ENCODE measurements around the gene BEAN1. TPM values are rescaled to one million over a fixed set of nuclear protein-coding genes. Genes with fewer than 3 reads are reported as not detected.

The BEAN1 gene
- total RNA-seq, 1 experiment from 2014 or later, result 0.61 TPM

DNA sequence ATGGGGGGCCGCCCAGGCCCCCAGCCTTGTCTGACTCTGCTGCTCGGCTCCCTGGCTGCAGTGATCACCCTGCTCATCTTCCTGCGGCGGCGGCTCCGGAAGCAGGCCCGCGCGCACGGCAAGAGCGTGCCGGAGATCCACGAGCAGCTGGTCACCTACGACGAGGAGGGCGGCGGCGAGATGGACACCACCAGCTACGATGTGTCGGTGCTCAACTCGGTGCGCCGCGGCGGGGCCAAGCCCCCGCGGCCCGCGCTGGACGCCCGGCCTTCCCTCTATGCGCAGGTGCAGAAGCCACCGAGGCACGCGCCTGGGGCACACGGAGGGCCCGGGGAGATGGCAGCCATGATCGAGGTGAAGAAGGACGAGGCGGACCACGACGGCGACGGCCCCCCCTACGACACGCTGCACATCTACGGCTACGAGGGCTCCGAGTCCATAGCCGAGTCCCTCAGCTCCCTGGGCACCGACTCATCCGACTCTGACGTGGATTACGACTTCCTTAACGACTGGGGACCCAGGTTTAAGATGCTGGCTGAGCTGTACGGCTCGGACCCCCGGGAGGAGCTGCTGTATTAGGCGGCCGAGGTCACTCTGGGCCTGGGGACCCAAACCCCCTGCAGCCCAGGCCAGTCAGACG is 24.4 kb upstream of the BEAN1 start:
- no peak for TF ChIP-seq ZNF274 (IDR thresholded peaks at IDR 0.05; ENCODE audit: low read depth, low read length)
- no peak for TF ChIP-seq JUND (IDR thresholded peaks at IDR 0.05)
- no peak for TF ChIP-seq EGR1 (IDR thresholded peaks at IDR 0.05; ENCODE audit: low read depth)
- no peak for TF ChIP-seq POLR2AphosphoS5 (IDR thresholded peaks at IDR 0.05; ENCODE audit: low read depth, low read length)
- TF ChIP-seq SP1 (IDR thresholded peaks at IDR 0.05; ENCODE audit: low read depth), result no peak
- no peak for TF ChIP-seq POLR2A (IDR thresholded peaks at IDR 0.05; ENCODE audit: borderline replicate concordance, extremely low read depth, insufficient read depth, insufficient read length)
- TF ChIP-seq, protein P1, sequence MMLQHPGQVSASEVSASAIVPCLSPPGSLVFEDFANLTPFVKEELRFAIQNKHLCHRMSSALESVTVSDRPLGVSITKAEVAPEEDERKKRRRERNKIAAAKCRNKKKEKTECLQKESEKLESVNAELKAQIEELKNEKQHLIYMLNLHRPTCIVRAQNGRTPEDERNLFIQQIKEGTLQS (IDR thresholded peaks at IDR 0.05), result no peak
- TF ChIP-seq, protein P2, sequence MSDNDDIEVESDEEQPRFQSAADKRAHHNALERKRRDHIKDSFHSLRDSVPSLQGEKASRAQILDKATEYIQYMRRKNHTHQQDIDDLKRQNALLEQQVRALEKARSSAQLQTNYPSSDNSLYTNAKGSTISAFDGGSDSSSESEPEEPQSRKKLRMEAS (IDR thresholded peaks at IDR 0.05), result no peak
- TF ChIP-seq TCF7L2 (IDR thresholded peaks at IDR 0.05; ENCODE audit: borderline replicate concordance, extremely low read depth, insufficient read depth, insufficient read length), result no peak
- TF ChIP-seq RAD21 (IDR thresholded peaks at IDR 0.05; ENCODE audit: low read depth), result no peak
- TF ChIP-seq, protein P3, sequence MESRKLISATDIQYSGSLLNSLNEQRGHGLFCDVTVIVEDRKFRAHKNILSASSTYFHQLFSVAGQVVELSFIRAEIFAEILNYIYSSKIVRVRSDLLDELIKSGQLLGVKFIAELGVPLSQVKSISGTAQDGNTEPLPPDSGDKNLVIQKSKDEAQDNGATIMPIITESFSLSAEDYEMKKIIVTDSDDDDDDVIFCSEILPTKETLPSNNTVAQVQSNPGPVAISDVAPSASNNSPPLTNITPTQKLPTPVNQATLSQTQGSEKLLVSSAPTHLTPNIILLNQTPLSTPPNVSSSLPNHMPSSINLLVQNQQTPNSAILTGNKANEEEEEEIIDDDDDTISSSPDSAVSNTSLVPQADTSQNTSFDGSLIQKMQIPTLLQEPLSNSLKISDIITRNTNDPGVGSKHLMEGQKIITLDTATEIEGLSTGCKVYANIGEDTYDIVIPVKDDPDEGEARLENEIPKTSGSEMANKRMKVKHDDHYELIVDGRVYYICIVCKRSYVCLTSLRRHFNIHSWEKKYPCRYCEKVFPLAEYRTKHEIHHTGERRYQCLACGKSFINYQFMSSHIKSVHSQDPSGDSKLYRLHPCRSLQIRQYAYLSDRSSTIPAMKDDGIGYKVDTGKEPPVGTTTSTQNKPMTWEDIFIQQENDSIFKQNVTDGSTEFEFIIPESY (IDR thresholded peaks at IDR 0.05; ENCODE audit: extremely low read depth, insufficient replicate concordance, low read length), result no peak
- TF ChIP-seq YY1 (IDR thresholded peaks at IDR 0.05; ENCODE audit: extremely low read depth, insufficient replicate concordance, low read depth, low read length), result no peak
- TF ChIP-seq CBX3 (IDR thresholded peaks at IDR 0.05; ENCODE audit: low read depth), result no peak
- TF ChIP-seq, protein P4, sequence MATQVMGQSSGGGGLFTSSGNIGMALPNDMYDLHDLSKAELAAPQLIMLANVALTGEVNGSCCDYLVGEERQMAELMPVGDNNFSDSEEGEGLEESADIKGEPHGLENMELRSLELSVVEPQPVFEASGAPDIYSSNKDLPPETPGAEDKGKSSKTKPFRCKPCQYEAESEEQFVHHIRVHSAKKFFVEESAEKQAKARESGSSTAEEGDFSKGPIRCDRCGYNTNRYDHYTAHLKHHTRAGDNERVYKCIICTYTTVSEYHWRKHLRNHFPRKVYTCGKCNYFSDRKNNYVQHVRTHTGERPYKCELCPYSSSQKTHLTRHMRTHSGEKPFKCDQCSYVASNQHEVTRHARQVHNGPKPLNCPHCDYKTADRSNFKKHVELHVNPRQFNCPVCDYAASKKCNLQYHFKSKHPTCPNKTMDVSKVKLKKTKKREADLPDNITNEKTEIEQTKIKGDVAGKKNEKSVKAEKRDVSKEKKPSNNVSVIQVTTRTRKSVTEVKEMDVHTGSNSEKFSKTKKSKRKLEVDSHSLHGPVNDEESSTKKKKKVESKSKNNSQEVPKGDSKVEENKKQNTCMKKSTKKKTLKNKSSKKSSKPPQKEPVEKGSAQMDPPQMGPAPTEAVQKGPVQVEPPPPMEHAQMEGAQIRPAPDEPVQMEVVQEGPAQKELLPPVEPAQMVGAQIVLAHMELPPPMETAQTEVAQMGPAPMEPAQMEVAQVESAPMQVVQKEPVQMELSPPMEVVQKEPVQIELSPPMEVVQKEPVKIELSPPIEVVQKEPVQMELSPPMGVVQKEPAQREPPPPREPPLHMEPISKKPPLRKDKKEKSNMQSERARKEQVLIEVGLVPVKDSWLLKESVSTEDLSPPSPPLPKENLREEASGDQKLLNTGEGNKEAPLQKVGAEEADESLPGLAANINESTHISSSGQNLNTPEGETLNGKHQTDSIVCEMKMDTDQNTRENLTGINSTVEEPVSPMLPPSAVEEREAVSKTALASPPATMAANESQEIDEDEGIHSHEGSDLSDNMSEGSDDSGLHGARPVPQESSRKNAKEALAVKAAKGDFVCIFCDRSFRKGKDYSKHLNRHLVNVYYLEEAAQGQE (IDR thresholded peaks at IDR 0.05; ENCODE audit: low read depth), result no peak
- no peak for TF ChIP-seq CEBPB (IDR thresholded peaks at IDR 0.05; ENCODE audit: low read depth)
- TF ChIP-seq, protein P5, sequence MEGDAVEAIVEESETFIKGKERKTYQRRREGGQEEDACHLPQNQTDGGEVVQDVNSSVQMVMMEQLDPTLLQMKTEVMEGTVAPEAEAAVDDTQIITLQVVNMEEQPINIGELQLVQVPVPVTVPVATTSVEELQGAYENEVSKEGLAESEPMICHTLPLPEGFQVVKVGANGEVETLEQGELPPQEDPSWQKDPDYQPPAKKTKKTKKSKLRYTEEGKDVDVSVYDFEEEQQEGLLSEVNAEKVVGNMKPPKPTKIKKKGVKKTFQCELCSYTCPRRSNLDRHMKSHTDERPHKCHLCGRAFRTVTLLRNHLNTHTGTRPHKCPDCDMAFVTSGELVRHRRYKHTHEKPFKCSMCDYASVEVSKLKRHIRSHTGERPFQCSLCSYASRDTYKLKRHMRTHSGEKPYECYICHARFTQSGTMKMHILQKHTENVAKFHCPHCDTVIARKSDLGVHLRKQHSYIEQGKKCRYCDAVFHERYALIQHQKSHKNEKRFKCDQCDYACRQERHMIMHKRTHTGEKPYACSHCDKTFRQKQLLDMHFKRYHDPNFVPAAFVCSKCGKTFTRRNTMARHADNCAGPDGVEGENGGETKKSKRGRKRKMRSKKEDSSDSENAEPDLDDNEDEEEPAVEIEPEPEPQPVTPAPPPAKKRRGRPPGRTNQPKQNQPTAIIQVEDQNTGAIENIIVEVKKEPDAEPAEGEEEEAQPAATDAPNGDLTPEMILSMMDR (IDR thresholded peaks at IDR 0.05 in 2 of 3, conservative IDR thresholded peaks at IDR 0.05 in 1 of 3; ENCODE audit: borderline replicate concordance in 1 of 3, insufficient read depth in 1 of 3, low read depth in 2 of 3, low read length in 2 of 3), result no peak
- no peak for TF ChIP-seq SRF (IDR thresholded peaks at IDR 0.05; ENCODE audit: low read depth)
- no peaks in the 10 kb centered on the region for H3K36me3 ChIP-seq (ENCODE audit: control insufficient read depth in 1 of 2, insufficient read depth in 2 of 2, low read length in 2 of 2)
- no peaks in the 10 kb centered on the region for H4K20me1 ChIP-seq (ENCODE audit: insufficient read depth)
- intact Hi-C loops (cut with micrococcal nuclease), result loop anchor here (10.0 kb wide), 1 partner anchor 322 kb away; no protein-coding TSS in a partner anchor
- H3K4me2 ChIP-seq (ENCODE audit: low read length), result no peak overlapping the region
- ATAC-seq, result no peak
- CTCF ChIA-PET, result no interaction called here
- BruUV-seq (replicated peaks), result no TSS peak
- no peak overlapping the region for H3K27ac ChIP-seq (ENCODE audit: low read depth, low read length)
- H2AFZ ChIP-seq (ENCODE audit: low read depth, low read length, poor library complexity, severe bottlenecking), result no peak overlapping the region
- H3K79me2 ChIP-seq (ENCODE audit: insufficient read depth, low read length), result no peaks in the 10 kb centered on the region
- H3K4me3 ChIP-seq (replicated peaks in 1 of 2; ENCODE audit: low read depth in 1 of 2, low read length in 2 of 2), result no peak overlapping the region
- POLR2A ChIA-PET, result no interaction called here
- no peak overlapping the region for H3K9ac ChIP-seq (ENCODE audit: low read length)
- RAD21 ChIA-PET (ENCODE audit: low non-redundant PET in 1 of 2, low total read pairs in 2 of 2, uncharacterized antibody in 2 of 2, unreplicated experiment in 2 of 2), result no interaction called here
- DNase-seq (ENCODE audit: low read depth, low spot score), result no peak
- no peaks in the 10 kb centered on the region for H3K9me2 ChIP-seq (ENCODE audit: insufficient read depth)
- H3K4me1 ChIP-seq (ENCODE audit: control insufficient read depth in 1 of 2, insufficient read depth in 2 of 2, low read length in 2 of 2), result peaks cover 8 to 15% of the 10 kb centered on the region in 2 experiments
- H3K27me3 ChIP-seq (ENCODE audit: insufficient read depth, low read length), result 0 out of 2 replicates have a peak, but pooled peaks cover 3% of the 10 kb centered on the region
- H3K9me3 ChIP-seq (ENCODE audit: control insufficient read depth in 1 of 2, insufficient read depth in 1 of 2, low read depth in 1 of 2, low read length in 2 of 2), result no peaks in the 10 kb centered on the region

All from HCT116 (cell line).